ENCODE results near the gene KCNH1. TPM values are rescaled to one million over a fixed set of nuclear protein-coding genes. Genes with fewer than 3 reads are reported as not detected.

The KCNH1 gene
- total RNA-seq, 6 experiments from 2014 or later = 0.90 to 1.8 (median 1.5) TPM

DNA sequence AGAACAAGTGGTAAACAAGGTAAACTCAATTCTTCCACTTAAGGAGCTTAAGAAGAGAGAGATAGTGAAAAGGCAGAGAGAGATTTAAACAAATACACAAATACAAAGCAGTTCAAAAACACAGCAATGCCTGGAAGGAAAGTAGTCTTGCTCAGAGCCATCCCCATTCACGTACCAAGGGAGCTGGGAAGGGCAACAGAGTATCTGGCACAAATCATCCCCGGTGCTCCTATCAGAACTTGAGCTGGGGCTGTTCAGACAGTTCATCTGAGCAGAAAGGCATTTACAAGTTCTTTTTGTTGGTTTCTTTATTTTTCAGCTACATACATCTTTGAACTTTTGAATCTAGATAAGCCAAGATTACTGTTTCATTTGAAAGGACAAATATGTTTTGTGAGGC, 233.9 kb downstream of the KCNH1 start:
- Mint-ChIP-seq H3K9me3 (no peaks in the 10 kb centered on the region), H3K4me3 (no peak overlapping the region), H3K4me1 (ENCODE audit: low read depth) (no peaks in the 10 kb centered on the region), H3K27ac (no peak overlapping the region), H3K27me3 (ENCODE audit: insufficient read depth) (peaks cover 7% of the 10 kb centered on the region), H3K36me3 (ENCODE audit: low read depth) (no peaks in the 10 kb centered on the region)
- TF ChIP-seq, protein P1, sequence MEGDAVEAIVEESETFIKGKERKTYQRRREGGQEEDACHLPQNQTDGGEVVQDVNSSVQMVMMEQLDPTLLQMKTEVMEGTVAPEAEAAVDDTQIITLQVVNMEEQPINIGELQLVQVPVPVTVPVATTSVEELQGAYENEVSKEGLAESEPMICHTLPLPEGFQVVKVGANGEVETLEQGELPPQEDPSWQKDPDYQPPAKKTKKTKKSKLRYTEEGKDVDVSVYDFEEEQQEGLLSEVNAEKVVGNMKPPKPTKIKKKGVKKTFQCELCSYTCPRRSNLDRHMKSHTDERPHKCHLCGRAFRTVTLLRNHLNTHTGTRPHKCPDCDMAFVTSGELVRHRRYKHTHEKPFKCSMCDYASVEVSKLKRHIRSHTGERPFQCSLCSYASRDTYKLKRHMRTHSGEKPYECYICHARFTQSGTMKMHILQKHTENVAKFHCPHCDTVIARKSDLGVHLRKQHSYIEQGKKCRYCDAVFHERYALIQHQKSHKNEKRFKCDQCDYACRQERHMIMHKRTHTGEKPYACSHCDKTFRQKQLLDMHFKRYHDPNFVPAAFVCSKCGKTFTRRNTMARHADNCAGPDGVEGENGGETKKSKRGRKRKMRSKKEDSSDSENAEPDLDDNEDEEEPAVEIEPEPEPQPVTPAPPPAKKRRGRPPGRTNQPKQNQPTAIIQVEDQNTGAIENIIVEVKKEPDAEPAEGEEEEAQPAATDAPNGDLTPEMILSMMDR (IDR thresholded peaks at IDR 0.05) = no peak
- DNase-seq = no peak

DNA sequence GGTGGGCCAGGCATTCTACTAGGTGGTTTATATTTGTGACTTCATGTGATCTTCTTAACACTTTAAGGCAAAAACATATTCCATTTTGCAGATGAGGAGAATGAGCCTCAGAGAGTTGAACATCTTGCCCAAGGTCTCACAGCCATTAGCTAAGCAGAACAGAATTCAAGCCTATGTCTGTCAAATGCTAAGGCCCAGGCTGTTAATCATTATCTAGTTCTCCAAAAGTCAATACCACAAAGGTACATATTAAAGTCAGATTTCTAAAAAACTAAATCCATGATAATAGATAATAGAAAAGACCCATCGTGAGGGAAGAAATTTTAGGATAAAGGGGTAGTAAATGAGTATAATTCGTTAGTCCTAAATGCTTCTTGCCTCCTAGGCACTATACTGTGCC, 234.3 kb downstream of the KCNH1 start:
- TF ChIP-seq, protein P1 (IDR thresholded peaks at IDR 0.05) = no peak
- DNase-seq = no peak
- no peaks in the 10 kb centered on the region for H3K4me1 Mint-ChIP-seq (ENCODE audit: low read depth)
- no peaks in the 10 kb centered on the region for H3K9me3 Mint-ChIP-seq
- H3K36me3 Mint-ChIP-seq (ENCODE audit: low read depth) = no peaks in the 10 kb centered on the region
- no peak overlapping the region for H3K4me3 Mint-ChIP-seq
- H3K27ac Mint-ChIP-seq = no peak overlapping the region
- H3K27me3 Mint-ChIP-seq (ENCODE audit: insufficient read depth) = peaks cover 7% of the 10 kb centered on the region

DNA sequence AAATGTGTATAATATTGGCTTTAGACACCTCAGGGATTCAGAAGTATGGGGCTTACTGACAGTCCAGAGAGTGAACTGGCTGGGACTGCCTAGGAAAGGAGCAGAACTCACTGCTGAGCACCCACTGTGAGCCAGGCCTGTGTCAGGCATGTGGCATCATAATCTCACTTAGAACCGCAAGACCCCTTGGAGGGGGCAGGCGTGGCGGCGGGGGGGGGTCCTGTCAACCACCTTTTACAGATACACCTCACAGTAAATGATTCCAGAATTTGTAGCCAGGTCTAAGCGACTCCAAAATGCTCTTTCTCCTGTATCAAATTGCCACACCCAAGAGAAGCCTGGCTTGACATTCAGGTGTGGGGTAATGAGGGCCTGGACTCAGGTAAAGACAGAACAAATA, 235.5 kb downstream of the KCNH1 start:
- Mint-ChIP-seq H3K9me3 (no peaks in the 10 kb centered on the region; the same call in 1 of the 2 replicates), H3K36me3 (ENCODE audit: low read depth) (peaks cover 5% of the 10 kb centered on the region; the same call in 1 of the 2 replicates), H3K27me3 (ENCODE audit: insufficient read depth) (peaks cover 5% of the 10 kb centered on the region), H3K27ac (no peak overlapping the region), H3K4me3 (no peak overlapping the region), H3K4me1 (ENCODE audit: low read depth) (no peaks in the 10 kb centered on the region)
- TF ChIP-seq, protein P1 (IDR thresholded peaks at IDR 0.05) = no peak
- DNase-seq = no peak

DNA sequence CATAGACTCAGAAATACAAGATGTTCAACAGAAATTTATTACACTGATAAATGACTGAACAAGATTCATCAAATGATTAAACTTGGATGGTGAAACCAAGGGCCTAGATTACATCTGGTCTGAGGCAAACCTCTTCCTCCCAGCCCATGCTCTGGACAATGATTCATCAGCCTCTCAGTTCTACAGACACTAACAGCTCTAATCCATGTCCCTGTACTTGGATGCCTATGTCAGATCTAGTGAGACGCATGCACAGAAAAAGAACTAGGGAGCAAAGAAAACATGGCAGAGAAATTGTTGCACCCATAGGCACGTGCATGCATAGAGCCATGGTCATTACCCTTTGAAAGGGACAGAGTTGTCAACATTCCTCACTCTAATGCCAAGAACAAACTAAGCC, 250.1 kb downstream of the KCNH1 start:
- Mint-ChIP-seq H3K27me3 (ENCODE audit: insufficient read depth) (peaks cover 27% of the 10 kb centered on the region), H3K4me1 (ENCODE audit: low read depth) (peaks cover 27% of the 10 kb centered on the region), H3K36me3 (ENCODE audit: low read depth) (no peaks in the 10 kb centered on the region), H3K9me3 (no peaks in the 10 kb centered on the region), H3K27ac (peak overlapping the region; percentile 9; the same call in 1 of the 2 replicates), H3K4me3 (no peak overlapping the region)
- TF ChIP-seq, protein P1 (IDR thresholded peaks at IDR 0.05) = no peak
- peak; percentile 73 for DNase-seq

DNA sequence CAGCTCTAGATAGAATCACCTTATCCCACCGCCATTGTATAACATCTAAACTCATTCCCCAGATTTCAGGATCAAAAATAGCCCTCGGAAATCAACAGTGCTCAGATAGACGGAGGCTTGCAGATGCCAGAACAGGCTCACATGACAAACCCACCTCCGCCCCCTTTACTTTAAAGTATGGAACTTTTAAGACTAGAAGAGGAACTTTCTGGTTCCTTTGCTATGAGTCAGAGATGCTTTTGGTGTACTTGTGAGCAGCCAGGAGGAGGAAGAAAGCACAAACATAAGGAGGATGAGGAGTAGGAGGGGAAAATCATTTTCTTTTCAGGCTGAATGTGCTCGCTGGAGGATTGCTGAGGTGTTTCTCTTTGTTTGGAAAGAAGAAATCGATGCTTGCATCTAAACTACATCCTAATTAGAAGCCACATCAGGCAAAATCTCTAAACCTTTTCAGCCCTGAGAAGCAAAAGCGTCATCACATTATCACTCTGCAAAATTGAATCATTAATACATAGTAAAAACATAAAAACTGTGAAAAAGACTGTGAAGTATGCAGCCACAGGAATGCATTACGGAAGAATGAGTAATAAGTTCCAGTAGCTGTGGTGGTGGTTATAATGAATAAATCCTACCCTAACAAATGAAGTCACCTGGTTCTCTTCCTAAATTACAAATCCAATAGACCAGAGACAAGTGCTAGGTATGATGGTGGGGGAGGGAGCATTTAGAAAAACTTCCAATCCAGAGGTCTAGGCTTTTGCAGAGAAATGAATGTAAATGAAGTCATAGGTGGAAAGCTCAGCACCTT, 251.3 kb downstream of the KCNH1 start:
- Mint-ChIP-seq H3K36me3 (ENCODE audit: low read depth) (no peaks in the 10 kb centered on the region), H3K9me3 (no peaks in the 10 kb centered on the region), H3K27me3 (ENCODE audit: insufficient read depth) (peaks cover 26% of the 10 kb centered on the region), H3K4me1 (ENCODE audit: low read depth) (peaks cover 27% of the 10 kb centered on the region), H3K4me3 (peak overlapping the region; percentile 53), H3K27ac (peak overlapping the region; percentile 64)
- peak; percentile 48 for DNase-seq
- TF ChIP-seq, protein P1 (IDR thresholded peaks at IDR 0.05) = no peak

All from HFFc6 (cell line).